HG02798 (cell line): ENCODE results near the gene CRYGS.
"Not testable (repeated sequence)": the region's sequence is repeated elsewhere in the genome, so short reads cannot be mapped to it uniquely, and the experiment has no call there.

Experiments
- ATAC-seq: cut with Tn5 transposase; IDR thresholded peaks from one replicate; pipeline ENCODE4 v1.9.1; 2021; ENCODE audit warnings: mild to moderate bottlenecking; ENCODE audit not compliant: unreplicated experiment, poor library complexity

The CRYGS gene

GRCh38 chr3:186544281-186544680 is at the start of gene CRYGS:
Gene CRYGS, minus strand, starts transcription at chr3:186544380. Its CDS starts 54 bp downstream, at chr3:186544326.
- no peak for ATAC-seq

GRCh38 chr3:186593862-186594261 is 49.7 kb upstream of the CRYGS start:
- no peak for ATAC-seq

GRCh38 chr3:186592682-186593081 is 48.5 kb upstream of the CRYGS start:
- no peak for ATAC-seq

DNA sequence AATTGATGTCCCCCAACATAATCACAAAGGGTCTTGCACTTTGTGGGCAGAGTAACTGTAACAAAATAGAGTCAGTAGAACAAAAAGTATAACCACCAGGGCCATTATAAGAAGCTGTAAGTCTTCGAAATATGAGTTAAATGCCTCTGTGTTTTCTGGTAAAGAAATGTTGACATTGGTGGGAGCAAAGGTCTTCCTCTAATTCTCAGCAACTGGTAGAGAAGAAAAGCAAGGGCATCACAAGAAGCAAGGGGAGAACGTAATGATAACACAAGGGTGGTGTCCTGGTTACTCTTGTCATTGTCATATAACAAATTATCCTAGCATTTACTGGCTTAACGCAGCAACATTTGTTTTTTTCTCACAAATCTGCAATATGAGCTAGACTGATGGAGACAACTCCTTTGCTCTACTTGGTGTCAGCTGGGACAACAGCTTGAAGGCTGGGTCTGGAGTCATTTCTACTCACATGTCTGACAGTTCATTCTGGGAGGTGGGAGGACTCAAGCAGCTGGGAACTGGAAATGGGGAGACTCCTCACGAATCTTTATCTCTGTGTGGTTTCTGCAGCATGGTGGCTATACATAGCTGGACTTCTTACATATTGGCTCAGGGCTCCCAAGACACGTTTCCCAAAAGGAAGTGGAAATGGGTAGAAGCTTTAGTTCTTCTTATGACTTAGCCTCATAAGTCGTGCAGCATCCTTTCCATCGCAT is 46.6 kb upstream of the CRYGS start:
- ATAC-seq: no peak

DNA sequence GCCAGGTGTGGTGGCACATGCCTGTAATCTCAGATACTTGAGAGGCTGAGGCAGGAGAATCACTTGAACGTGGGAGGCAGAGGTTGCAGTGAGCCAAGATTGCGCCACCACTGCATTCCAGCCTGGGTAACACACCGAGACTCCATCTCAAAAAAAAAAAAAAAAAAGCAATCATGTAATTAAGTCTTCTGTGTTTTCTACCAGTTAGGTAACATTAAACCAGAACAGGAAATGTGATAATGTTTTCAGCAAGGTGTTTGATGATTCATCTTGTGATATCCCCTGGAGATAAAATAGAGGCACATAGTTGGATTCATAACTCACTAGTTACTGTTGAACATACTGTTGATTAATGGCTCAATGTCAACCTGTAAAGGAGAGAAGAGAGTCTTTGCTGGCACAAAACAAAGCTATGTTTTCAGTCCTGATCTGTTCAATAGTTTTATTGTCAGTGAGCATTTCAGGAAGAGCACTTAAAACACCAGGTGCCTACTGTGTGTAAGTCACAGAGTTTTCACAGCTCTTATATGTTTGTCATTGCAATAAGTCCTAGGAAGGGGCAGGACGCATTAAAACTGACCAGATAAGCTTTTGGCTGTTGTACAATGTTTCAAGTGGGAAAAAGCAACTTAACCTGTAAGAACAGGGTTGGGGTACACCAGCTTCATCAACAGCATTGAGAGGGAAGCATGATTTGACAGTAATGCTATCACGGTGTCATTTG is 45.8 kb upstream of the CRYGS start:
- ATAC-seq: no peak

DNA sequence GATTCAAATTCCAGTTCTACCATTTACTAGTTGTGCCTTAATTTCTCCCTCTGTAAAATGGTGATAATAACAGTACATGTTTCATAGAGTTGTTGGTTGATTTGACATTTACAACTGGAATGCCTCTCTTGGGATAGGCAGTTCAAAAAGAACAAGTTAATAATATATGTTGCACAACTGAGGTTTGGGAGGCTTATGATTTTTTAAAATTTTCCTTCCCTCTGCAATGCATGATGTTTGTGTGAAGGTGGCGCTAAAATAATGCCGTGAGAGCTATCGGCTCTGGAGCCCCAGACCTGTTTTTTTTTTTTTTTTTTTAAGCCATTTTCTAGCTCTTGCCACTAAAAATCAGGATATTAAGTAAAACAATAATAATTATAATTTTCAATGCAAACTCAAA is 44.9 kb upstream of the CRYGS start:
- no peak for ATAC-seq

DNA sequence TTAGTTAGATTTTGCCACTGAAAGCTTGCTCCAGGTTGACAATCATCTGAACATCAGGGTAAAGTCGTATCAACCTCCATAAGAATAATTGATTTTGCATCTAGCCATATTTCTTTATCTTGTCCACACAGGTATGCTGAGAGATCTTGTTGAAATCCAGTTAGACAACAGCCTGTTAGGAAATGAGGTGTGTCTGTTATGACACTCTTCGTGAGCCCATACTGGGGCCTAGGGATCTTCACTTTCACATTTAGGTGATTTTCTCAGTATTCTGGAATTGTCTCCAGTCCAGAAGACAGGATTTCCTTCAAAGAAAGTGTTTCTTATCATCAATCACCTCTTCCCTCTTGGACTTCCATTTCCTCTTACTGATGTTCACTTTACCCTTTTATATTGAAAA is 44.5 kb upstream of the CRYGS start:
- no peak for ATAC-seq

- no peak for ATAC-seq
Measured at GRCh38 chr3:186587183-186587582, 43.0 kb upstream of the CRYGS start.

- ATAC-seq: not testable (repeated sequence)
Measured at GRCh38 chr3:186586245-186586644, 42.1 kb upstream of the CRYGS start.

DNA sequence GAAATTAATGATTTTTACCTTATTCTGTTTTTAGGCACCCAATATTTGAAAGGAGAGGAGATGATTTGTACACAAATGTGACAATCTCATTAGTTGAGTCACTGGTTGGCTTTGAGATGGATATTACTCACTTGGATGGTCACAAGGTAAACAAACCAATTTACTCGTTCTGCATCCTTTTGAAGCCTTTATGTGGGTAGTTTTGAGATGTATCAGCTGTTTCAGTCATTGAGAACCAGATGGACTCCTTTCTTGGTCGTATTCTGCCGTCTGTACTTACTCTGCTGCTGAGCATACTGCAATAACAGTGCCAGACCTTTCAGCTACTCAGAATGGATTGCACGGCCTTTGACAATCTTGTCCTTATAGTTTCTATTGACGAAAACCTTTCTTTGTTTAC is 39.7 kb upstream of the CRYGS start:
- no peak for ATAC-seq

GRCh38 chr3:186582541-186582940 is 38.4 kb upstream of the CRYGS start:
- ATAC-seq: no peak

GRCh38 chr3:186580785-186581184 is 36.6 kb upstream of the CRYGS start:
- ATAC-seq: no peak

- ATAC-seq: no peak
Measured at GRCh38 chr3:186577521-186577920, 33.3 kb upstream of the CRYGS start.

DNA sequence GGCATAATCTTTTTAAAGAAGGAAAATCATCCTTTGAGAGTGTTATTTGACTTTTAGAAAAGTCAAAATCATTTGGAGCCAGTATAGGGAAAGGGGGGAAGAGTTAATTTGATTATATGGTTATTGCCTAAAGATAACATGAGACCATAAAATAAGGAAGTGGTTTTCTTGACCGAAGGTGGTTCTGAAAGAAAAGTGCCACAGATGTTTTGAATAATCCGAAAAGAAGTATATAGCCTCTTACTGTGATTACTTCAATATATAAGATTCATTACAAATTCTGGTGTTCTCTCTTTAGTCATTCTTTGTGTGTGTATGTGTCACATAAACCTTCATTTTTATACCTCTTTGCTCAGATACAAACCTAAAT is 27.4 kb upstream of the CRYGS start:
- ATAC-seq: no peak

DNA sequence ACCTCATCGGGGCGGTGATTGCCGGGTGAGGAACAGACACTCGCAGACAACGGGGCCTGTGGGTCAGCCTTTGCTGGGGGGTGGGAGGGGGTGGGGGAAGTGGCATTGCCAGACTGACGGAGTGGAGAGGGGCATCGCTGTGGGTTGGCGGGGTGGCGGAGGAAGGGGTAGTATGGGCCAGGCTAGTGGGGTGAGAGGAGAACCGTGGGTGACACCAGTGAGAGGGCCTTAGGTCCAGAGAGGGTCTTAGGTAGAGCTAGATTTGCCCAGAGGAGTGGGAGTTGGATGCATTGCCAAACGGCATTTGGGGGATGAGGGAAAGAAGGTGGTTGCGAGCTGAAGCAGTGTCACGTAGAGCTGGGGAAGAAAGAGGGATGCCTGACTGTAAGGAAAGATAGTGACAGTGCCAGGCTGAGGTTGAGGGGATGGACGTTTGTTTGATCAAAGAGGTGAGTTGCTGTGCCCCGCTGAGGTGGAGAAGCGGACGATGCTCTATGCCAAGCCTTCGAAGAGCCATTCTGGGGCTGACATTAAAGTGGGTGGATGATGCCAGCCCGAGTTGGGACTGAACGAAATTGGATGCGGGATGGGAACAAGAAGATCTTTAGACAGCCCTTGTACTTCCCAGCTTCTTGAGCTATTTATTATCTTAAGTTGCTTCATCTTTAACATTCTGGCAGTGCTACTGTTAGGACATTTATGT is 26.9 kb upstream of the CRYGS start:
- ATAC-seq: no peak

DNA sequence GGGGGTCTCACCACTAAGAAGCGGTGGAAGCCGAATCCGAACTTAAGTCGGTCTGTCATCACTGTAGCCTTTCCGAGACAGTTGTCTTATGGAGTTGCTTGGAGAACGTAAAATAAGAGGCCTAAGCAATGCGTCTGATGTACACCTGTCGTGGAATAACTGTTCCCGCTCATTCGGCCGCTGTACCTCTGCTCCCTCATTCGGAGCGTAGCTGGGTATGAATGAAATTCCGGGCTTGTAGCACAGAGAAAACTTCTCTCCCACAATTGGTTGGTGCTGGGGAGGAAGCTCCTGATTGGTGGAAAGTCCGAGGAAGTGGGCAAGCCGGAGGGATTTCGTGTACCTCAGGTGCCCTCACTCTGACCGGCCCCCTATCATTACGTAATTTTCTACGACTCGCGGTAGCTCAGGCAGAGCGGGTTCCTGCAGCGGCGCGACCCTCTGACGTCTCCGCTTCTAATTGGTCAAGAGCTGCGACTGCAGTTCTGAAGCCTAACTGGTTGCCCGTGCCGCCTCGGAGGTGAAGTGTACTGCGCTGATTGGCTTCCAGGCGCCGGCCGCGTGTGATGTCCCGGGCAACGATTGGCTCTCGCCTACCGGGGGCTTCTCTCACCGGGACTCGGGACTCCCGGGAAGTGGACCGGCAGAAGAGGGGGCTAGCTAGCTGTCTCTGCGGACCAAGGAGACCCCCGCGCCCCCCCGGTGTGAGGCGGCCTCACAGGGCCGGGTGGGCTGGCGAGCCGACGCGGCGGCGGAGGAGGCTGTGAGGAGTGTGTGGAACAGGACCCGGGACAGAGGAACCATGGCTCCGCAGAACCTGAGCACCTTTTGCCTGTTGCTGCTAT is 26.1 kb upstream of the CRYGS start, which contains the start of gene DNAJB11:
DNAJB11 (plus strand) TSS at position 625 of the 845 bp plus-strand sequence; CDS start at position 803, 178 bp downstream.
- ATAC-seq: peak; percentile 89

- no peak for ATAC-seq
Measured at GRCh38 chr3:186569779-186570095, 25.6 kb upstream of the CRYGS start.

- not testable (repeated sequence) for ATAC-seq
Measured at GRCh38 chr3:186569361-186569760, 25.2 kb upstream of the CRYGS start.

GRCh38 chr3:186567072-186567921 is 23.1 kb upstream of the CRYGS start, which contains the start of gene TBCCD1:
Gene TBCCD1, minus strand, starts transcription at chr3:186567339. Its CDS starts 3,010 bp downstream, at chr3:186564329.
- ATAC-seq: peak; percentile 55

DNA sequence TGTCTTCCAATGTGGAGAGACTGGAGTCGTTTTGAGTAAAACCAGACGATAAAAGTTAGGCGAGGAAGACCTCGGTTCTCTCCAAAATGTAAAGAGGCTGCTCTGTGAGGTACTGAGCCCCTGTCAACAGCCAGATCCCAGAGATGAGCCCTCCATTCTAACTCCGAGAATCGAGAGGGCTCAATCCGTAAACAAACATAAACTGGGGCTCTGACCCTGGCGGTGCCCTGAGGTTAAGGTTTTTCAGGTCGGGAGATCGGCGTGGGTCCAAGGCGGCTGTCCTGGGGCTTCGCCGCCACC is 22.5 kb upstream of the CRYGS start:
- ATAC-seq: no peak
